Uterus (tissue), 4 donors: ENCODE results near the gene TMED5. TPM values are rescaled to one million over a fixed set of nuclear protein-coding genes. Genes with fewer than 3 reads are reported as not detected.

ENCODE experiments used
- DNase-seq, 2 donors: peaks; one replicate each; pipeline ENCODE4 v3.0.0-alpha.2; 2019 to 2020
- H3K27ac ChIP-seq, 2 donors: fragments of 200-600 bp; sonication (generic); 1 replicate in 1 of 2; 2 replicates in 1 of 2; pipeline ENCODE4 v1.5.1; 2016 to 2018
- H3K27me3 ChIP-seq, 2 donors: fragments of 200-600 bp; sonication (generic); one replicate each; pipeline ENCODE4 v1.5.1; 2018 to 2019; ENCODE audit warnings: control low read depth in 1 of 2
- H3K36me3 ChIP-seq, 2 donors: fragments of 200-600 bp; sonication (generic); one replicate each; pipeline ENCODE4 v1.5.1; 2019; ENCODE audit warnings: control low read depth in 1 of 2
- H3K4me1 ChIP-seq, 2 donors: fragments of 200-600 bp; sonication (generic); one replicate each; pipeline ENCODE4 v1.5.1; 2018 to 2019; ENCODE audit warnings: control low read depth in 1 of 2
- H3K4me3 ChIP-seq, 2 donors: fragments of 200-600 bp; sonication (generic); 1 replicate in 1 of 2; 2 replicates in 1 of 2; pipeline ENCODE4 v1.5.1; 2018 to 2019; ENCODE audit warnings: mild to moderate bottlenecking in 1 of 2
- H3K9me3 ChIP-seq, 2 donors: fragments of 200-600 bp; sonication (generic); one replicate each; pipeline ENCODE4 v1.5.1; 2019; ENCODE audit warnings: control low read depth in 1 of 2
- POLR2A ChIP-seq, 2 donors: fragments of 450-650 bp; IDR thresholded peaks; one replicate each; pipeline ENCODE4 v1.6.1; 2016; ENCODE audit warnings: antibody characterized with exemption in 2 of 2, mild to moderate bottlenecking in 1 of 2, moderate library complexity in 1 of 2
- intact Hi-C: fragments of 100-400 bp; cut with DNase I; formaldehyde crosslinking; loops from one replicate; pipeline ENCODE4 v1.15.1; 2023; ENCODE audit warnings: low total_unique reads
- small RNA-seq: library from RNA; depleted of rRNA; stranded (forward); fragments of <200 nt; gene quantifications from one replicate; pipeline ENCODE3, GENCODE V24; 2016
- total RNA-seq, 4 donors: library from RNA; depleted of rRNA in 3 of 4; stranded (reverse); fragments of >200 nt in 3 of 4; gene quantifications; one replicate each; pipeline versions ENCODE4 v1.1.0 to v1.2.4, GENCODE V29; 2014 to 2023
- TF ChIP-seq, protein P1 (sequence below), 4 experiments: fragments of 200-600 bp in 2 of 4; fragments of 450-650 bp in 2 of 4; sonication (generic) in 2 of 4; IDR thresholded peaks; one replicate each; pipeline ENCODE4 v1.5.1; 2016 to 2019; ENCODE audit warnings: antibody characterized with exemption in 4 of 4, mild to moderate bottlenecking in 2 of 4, moderate library complexity in 1 of 4
- donor health status: DM: yes; HTN: yes; CAD: no.

TMED5 gene
- total RNA-seq, 4 donors from 2014 or later, result 6.9 to 47.1 (median 37.6) TPM

DNA sequence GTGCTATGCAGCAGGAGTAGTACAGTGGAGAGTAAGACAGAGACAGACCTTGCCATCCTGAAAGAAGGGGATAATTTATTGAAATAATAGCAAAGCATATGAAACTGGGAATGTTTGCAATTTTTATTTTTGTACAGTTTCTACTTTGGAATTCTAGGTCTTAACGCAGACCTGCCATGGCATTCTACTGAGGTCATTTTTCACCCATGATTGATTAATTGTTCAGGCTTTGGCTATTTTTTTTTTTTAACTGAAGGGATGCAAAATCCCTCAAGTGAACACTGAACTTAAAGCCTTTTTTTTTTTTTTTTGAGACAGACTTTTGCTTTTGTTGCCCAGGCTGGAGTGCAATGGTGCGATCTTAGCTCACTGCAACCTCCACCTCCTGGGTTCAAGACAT, 74.0 kb downstream of the TMED5 start:
- no peak for DNase-seq
- Histone ChIP-seq H3K27me3 (no peaks in the 10 kb centered on the region), H3K9me3 (no peaks in the 10 kb centered on the region), H3K4me1 (no peaks in the 10 kb centered on the region), H3K36me3 (no peaks in the 10 kb centered on the region), H3K27ac (no peak overlapping the region), H3K4me3 (no peak overlapping the region)
- intact Hi-C loops, result no loop called here
- TF ChIP-seq, protein P1, sequence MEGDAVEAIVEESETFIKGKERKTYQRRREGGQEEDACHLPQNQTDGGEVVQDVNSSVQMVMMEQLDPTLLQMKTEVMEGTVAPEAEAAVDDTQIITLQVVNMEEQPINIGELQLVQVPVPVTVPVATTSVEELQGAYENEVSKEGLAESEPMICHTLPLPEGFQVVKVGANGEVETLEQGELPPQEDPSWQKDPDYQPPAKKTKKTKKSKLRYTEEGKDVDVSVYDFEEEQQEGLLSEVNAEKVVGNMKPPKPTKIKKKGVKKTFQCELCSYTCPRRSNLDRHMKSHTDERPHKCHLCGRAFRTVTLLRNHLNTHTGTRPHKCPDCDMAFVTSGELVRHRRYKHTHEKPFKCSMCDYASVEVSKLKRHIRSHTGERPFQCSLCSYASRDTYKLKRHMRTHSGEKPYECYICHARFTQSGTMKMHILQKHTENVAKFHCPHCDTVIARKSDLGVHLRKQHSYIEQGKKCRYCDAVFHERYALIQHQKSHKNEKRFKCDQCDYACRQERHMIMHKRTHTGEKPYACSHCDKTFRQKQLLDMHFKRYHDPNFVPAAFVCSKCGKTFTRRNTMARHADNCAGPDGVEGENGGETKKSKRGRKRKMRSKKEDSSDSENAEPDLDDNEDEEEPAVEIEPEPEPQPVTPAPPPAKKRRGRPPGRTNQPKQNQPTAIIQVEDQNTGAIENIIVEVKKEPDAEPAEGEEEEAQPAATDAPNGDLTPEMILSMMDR (IDR thresholded peaks at IDR 0.05), result no peak
- no peak for TF ChIP-seq POLR2A (IDR thresholded peaks at IDR 0.05)

DNA sequence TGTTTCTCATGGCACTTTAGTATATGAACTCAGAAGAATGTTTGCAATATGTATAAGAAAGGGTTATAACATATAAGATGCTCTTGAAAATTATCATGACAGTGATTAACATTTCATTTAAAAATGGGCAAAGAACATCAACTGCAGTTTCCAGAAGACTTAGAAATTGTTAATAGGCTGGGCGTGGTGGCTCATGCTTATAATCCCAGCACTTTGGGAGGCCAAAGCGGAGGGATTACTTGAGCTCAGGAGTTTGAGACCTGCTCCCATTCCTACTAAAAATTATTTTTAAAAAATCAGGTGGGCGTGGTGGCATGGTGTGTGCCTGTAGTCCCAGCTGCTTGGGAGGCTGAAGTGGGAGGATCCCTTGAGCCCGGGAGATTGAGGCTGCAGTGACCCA, 78.1 kb downstream of the TMED5 start:
- TF ChIP-seq, protein P1 (IDR thresholded peaks at IDR 0.05), result no peak
- TF ChIP-seq POLR2A (IDR thresholded peaks at IDR 0.05), result no peak
- no peak for DNase-seq
- intact Hi-C loops, result no loop called here
- Histone ChIP-seq H3K27ac (no peak overlapping the region), H3K4me1 (no peaks in the 10 kb centered on the region), H3K36me3 (no peaks in the 10 kb centered on the region), H3K27me3 (no peaks in the 10 kb centered on the region), H3K9me3 (no peaks in the 10 kb centered on the region), H3K4me3 (no peak overlapping the region)

Small RNAs within 50 kb of the gene (small RNA-seq; reads per million reads assigned to genes)
- not detected for gene AC126124.1

Other genes with a start within 250 kb of the TMED5 start
- gene DIPK1A, start 219.0 kb downstream of the TMED5 start, total RNA-seq, result 10 to 100 TPM; 15.5 to 28.4 (median 20.8) TPM
- 10 to 100 TPM; 29.1 to 70.9 (median 31.8) TPM for gene MTF2, start 101.1 kb downstream of the TMED5 start, total RNA-seq
- gene CCDC18, start 311 bp upstream of the TMED5 start, total RNA-seq, result 10 to 100 TPM in 1 of 4 donors, 1 to 10 TPM in 1, under 1 TPM in 2; under 0.01 to 16.3 (median 3.4) TPM
- 10 to 100 TPM; 19.5 to 83.1 (median 46.1) TPM for gene DR1, start 165.5 kb upstream of the TMED5 start, total RNA-seq